Heart right ventricle (tissue), 16 donors: ENCODE data around the gene MYBPC1. TPM values are rescaled to one million over a fixed set of nuclear protein-coding genes. Genes with fewer than 3 reads are reported as not detected.

Experiments
- ATAC-seq, 8 donors: fragments of 200-7000 bp; cut with Tn5 transposase; one replicate each; pipeline ENCODE4 v1.9.1; 2020; ENCODE audit warnings: mild to moderate bottlenecking in 8 of 8, moderate library complexity in 8 of 8, moderate number of reproducible peaks in 1 of 8
- DNase-seq, 2 donors: peaks; one replicate each; pipeline ENCODE4 v3.0.0-alpha.2; 2020
- H3K27ac ChIP-seq, 10 donors: fragments of 200-600 bp; sonication (generic) in 2 of 10; one replicate each; pipeline versions ENCODE4 v1.5.0 to v1.8.0; 2020 to 2022; ENCODE audit warnings: mild to moderate bottlenecking in 3 of 10
- H3K27me3 ChIP-seq, 7 donors: fragments of 200-600 bp; one replicate each; pipeline ENCODE4 v1.8.0; 2021 to 2022; ENCODE audit warnings: mild to moderate bottlenecking in 2 of 7
- H3K36me3 ChIP-seq, 9 donors: fragments of 200-600 bp; sonication (generic) in 1 of 9; one replicate each; pipeline versions ENCODE4 v1.5.0 to v1.8.0; 2020 to 2022; ENCODE audit warnings: mild to moderate bottlenecking in 2 of 9
- H3K4me1 ChIP-seq, 9 donors: fragments of 200-600 bp; sonication (generic) in 1 of 9; one replicate each; pipeline versions ENCODE4 v1.5.0 to v1.8.0; 2020 to 2022; ENCODE audit warnings: mild to moderate bottlenecking in 4 of 9
- H3K4me3 ChIP-seq, 10 donors: fragments of 200-600 bp; sonication (generic) in 2 of 10; one replicate each; pipeline versions ENCODE4 v1.5.0 to v1.8.0; 2020 to 2022; ENCODE audit warnings: mild to moderate bottlenecking in 7 of 10, moderate library complexity in 2 of 10
- H3K9me3 ChIP-seq, 11 donors: fragments of 200-600 bp in 10 of 11; sonication (generic) in 2 of 11; one replicate each; pipeline versions ENCODE4 v1.5.0 to v1.8.0; 2013 to 2022; ENCODE audit warnings: mild to moderate bottlenecking in 2 of 11, control low read depth in 1 of 11, moderate library complexity in 1 of 11
- WGBS, 2 donors: extraction: QIAGEN DNeasy Blood & Tissue Kit; methylation state at CpG; one replicate each; pipeline ENCODE4 v1.1.7; 2013; ENCODE audit warnings: inconsistent platforms in 1 of 2; 5-methylcytosine and 5-hydroxymethylcytosine counted together
- intact Hi-C, 10 donors: fragments of 100-400 bp; cut with DNase I; formaldehyde crosslinking; loops; one replicate each; pipeline versions ENCODE4 v1.11.1 to v1.14.2; 2022
- polyA plus RNA-seq, 2 donors: library from polyadenylated mRNA; stranded (reverse); fragments of 200-250 nt; gene quantifications; one replicate each; pipeline ENCODE4 v1.2.3, GENCODE V29; 2013
- total RNA-seq, 10 donors: library from RNA; stranded (reverse); fragmentation: NEBNext Ultra II Directional in 3 of 10; extraction: Animal tissue kit (Norgen Biotek cat#: 25700) in 3 of 10; gene quantifications; one replicate each; pipeline versions ENCODE4 v1.2.1 to v1.2.4, GENCODE V29; 2021 to 2023
- TF ChIP-seq, protein P1 (sequence below), 9 donors: fragments of 200-600 bp; sonication (generic) in 2 of 9; IDR thresholded peaks; one replicate each; pipeline versions ENCODE4 v1.5.0 to v1.8.0; 2021 to 2022; ENCODE audit warnings: antibody characterized with exemption in 9 of 9, mild to moderate bottlenecking in 5 of 9, moderate library complexity in 1 of 9
- donor health status: Arrhythmogenic right ventricular cardiomyopathy.
- donor health status: ischemic (EF 13 %, LVEDD 7.1; RV severe dilation, severe dysfunction).
- donor health status: healthy with polysubstance abuse.
- donor health status: DM: no; HTN: yes; CAD: no.
- donor health status: DM: no; HTN: no; CAD: no.
- donor health status: ischemic (EF 25% LVEDD 6.9; RV normal size, moderate dysfunction).
- donor health status: ischemic (EF 25% LVEDD 5.7; RV mildly dilated, moderate dysfunction).
- donor health status: healthy.
- donor health status: DM: yes; HTN: yes; CAD: no.
- donor health status: Ischemic cardiomyopathy.
- donor health status: ischemic (EF 35%, LVEDD 5.7; RV mildly dilated, moderate dysfunction).
- donor health status: nonischemic (EF 11% LVEDD 7.7; RV severe dilation, severe dysfunction).
- donor health status: DM: yes; HTN: yes; CAD: no.
- donor health status: PGD.
- donor health status: ischemic (EF 29% LVEDD 5.4; RV normal size, mild dysfunction).
- donor health status: nonischemic (EF 23%, LVEDD 6.1; RV moderate dilation, normal function).

Gene MYBPC1
- total and polyA plus RNA-seq, 12 donors, result 0.17 to 6.4 (median 1.7) TPM

- Histone ChIP-seq H3K27me3 (no peaks in the 10 kb centered on the region), H3K36me3 (no peaks in the 10 kb centered on the region), H3K4me3 (no peak overlapping the region), H3K4me1 (peaks cover 4 to 46% (median 33%) of the 10 kb centered on the region in 9 donors), H3K9me3 (no peaks in the 10 kb centered on the region), H3K27ac (no peak overlapping the region)
- DNase-seq (no peak), ATAC-seq (no peak)
- TF ChIP-seq, protein P1, sequence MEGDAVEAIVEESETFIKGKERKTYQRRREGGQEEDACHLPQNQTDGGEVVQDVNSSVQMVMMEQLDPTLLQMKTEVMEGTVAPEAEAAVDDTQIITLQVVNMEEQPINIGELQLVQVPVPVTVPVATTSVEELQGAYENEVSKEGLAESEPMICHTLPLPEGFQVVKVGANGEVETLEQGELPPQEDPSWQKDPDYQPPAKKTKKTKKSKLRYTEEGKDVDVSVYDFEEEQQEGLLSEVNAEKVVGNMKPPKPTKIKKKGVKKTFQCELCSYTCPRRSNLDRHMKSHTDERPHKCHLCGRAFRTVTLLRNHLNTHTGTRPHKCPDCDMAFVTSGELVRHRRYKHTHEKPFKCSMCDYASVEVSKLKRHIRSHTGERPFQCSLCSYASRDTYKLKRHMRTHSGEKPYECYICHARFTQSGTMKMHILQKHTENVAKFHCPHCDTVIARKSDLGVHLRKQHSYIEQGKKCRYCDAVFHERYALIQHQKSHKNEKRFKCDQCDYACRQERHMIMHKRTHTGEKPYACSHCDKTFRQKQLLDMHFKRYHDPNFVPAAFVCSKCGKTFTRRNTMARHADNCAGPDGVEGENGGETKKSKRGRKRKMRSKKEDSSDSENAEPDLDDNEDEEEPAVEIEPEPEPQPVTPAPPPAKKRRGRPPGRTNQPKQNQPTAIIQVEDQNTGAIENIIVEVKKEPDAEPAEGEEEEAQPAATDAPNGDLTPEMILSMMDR (IDR thresholded peaks at IDR 0.05), result no peak
- intact Hi-C loops, result no loop called here
- 97 to 98% methylated on average over 1 of the region's 1 CpG for WGBS, 2 donors
These were observed 111.6 kb downstream of the MYBPC1 start for GRCh38 chr12:101706403-101706802.

GRCh38 chr12:101707131-101707782 is 112.5 kb downstream of the MYBPC1 start:
- peaks cover 4 to 37% (median 24%) of the 10 kb centered on the region in 9 donors for H3K4me1 ChIP-seq
- ATAC-seq, result peak in 4 of 8 donors; percentile 39 to 58 (median 48)
- no peak overlapping the region for H3K4me3 ChIP-seq
- no peaks in the 10 kb centered on the region for H3K9me3 ChIP-seq
- H3K27ac ChIP-seq, result peak overlapping the region in 1 of 10 donors; percentile 23
- H3K27me3 ChIP-seq, result no peaks in the 10 kb centered on the region
- no peaks in the 10 kb centered on the region for H3K36me3 ChIP-seq
- intact Hi-C loops, result no loop called here
- TF ChIP-seq, protein P1 (IDR thresholded peaks at IDR 0.05), result no peak
- DNase-seq, result no peak

DNA sequence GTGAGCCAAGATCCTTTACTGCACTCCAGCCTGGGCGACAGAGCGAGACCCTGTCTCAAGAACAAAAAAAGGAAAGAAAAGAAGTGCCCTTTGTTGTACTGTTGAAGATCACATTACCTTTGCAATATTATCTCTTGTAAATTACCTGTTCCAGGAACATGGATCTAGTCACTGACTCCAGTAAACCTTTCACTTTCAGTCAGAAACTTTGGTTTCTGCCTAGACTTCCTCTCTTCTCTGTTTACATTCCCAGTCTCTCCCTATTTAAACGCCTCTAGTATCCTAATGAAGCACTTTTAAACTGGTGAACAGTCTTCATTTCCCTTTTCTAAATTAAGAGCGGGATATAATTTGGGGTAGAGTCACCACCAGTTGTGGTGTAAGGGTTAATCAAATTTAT is 115.5 kb downstream of the MYBPC1 start:
- Histone ChIP-seq H3K27ac (no peak overlapping the region), H3K9me3 (no peaks in the 10 kb centered on the region), H3K27me3 (no peaks in the 10 kb centered on the region), H3K4me3 (no peak overlapping the region), H3K4me1 (peaks cover 0 to 52% (median 33%) of the 10 kb centered on the region in 9 donors), H3K36me3 (no peaks in the 10 kb centered on the region)
- ATAC-seq, result no peak
- TF ChIP-seq, protein P1 (IDR thresholded peaks at IDR 0.05), result no peak
- DNase-seq, result no peak
- intact Hi-C loops, result no loop called here
- WGBS, 2 donors, result 92 to 93% methylated on average over 4 of the region's 4 CpGs

GRCh38 chr12:101713059-101713682 is 118.4 kb downstream of the MYBPC1 start:
- intact Hi-C loops, result no loop called here
- 26 to 27% methylated on average over 5 of the region's 5 CpGs for WGBS, 2 donors
- no peaks in the 10 kb centered on the region for H3K27me3 ChIP-seq
- H3K36me3 ChIP-seq, result peaks cover 0 to 9% (median 0%) of the 10 kb centered on the region in 9 donors
- no peaks in the 10 kb centered on the region for H3K9me3 ChIP-seq
- H3K27ac ChIP-seq, result peak overlapping the region; percentile 3 to 74 (median 56)
- H3K4me1 ChIP-seq, result peaks cover 0 to 49% (median 30%) of the 10 kb centered on the region in 9 donors
- H3K4me3 ChIP-seq, result peak overlapping the region in 4 of 10 donors; percentile 6 to 14 (median 10)
- TF ChIP-seq, protein P1 (IDR thresholded peaks at IDR 0.05), result no peak
- ATAC-seq, result peak; percentile 70 to 93 (median 88)
- peak in 1 of 2 donors; percentile 35 for DNase-seq
